ENCODE results near the gene F8.
"Not testable (repeated sequence)": the region's sequence is repeated elsewhere in the genome, so short reads cannot be mapped to it uniquely, and the experiment has no call there.

Gene F8

GRCh38 chrX:155028877-155029291 is 6.4 kb upstream of the F8 start:
- no peak for DNase-seq

- peak; percentile 16 for DNase-seq
These were observed 5.6 kb upstream of the F8 start for GRCh38 chrX:155028129-155028528.

DNA sequence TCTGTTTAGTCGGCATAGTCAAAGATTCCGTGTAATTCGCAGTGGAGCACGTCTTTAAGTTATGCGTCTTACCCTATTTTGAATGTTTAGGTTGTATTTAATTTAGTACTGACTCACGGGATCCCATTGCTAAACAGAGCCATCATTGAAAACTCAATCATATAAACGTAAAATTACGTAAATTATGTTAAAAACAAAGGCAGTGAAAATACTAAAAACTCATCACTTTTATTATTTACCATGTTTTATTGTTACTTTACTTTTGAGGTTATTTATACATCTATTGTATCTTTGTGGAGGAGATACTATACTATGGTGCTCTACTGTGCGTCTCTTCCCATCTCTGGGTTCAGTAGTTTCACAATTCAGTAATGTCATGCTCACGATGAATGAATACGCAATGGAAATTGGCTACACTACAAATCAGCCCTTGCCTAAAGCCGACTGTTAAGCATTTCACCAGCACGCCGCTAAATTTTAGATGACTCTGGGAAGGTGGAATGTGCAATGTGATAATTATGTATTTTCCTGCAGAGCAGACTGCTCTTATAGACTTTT is 5.1 kb upstream of the F8 start:
- peak; percentile 52 for DNase-seq

DNA sequence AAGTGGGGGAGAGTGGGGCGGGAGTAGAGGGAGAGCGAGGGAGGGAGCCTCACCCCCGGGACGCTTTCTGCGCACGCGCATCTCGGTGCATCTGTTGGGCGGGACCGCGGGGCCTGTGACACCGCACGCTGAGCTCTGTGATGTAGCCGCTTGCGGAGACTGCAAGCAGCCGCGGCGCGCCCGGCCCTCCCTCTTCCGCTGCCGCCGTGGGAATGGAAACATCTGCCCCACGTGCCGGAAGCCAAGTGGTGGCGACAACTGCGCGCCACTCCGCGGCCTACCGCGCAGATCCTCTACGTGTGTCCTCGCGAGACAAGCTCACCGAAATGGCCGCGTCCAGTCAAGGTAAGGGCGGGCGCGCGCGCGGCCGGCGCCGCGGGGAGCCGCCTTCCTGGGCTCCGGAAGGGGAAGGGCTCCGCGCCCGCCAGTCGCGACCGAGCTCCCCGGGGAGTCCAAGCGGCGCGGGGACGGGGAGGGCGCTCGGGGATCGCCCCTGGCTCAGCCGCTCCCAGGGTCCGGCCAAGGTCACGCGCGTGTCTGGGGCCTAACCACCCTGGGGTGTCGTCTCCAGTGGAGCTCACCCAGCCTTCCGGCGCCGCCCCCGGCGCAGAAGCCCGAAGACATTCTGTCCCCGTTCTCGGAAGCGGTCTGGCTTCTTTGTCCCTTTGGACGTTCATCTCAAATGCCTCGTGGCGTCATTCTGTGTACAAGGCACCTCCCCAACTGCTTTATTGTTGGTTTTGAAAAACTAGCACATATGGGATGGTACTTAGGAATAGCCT is 4.4 kb upstream of the F8 start, which contains the start of gene FUNDC2:
FUNDC2 (plus strand) TSS at position 118 of the 782 bp plus-strand sequence; CDS start at position 213, 95 bp downstream.
- DNase-seq, result peak; percentile 95

DNA sequence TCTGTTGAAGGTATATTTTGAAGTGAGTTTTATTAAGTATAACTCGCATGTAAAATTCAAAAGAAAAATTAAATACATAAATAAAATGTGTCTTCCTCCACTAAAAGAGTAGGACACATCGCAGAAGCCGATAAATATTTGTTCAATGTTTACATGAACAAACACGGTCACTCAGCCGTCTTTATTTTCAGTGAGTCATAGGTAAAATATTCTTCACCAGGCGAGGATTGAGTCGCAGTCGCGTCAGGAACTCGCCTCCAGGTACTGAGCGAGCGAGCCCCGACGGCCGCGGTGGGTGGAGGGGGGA is 3.9 kb upstream of the F8 start:
- DNase-seq, result no peak

- DNase-seq, result no peak
These were observed 1.6 kb upstream of the F8 start for GRCh38 chrX:155023907-155024833.

- no peak for DNase-seq
These were observed 1.9 kb downstream of the F8 start for GRCh38 chrX:155020591-155020990.

DNA sequence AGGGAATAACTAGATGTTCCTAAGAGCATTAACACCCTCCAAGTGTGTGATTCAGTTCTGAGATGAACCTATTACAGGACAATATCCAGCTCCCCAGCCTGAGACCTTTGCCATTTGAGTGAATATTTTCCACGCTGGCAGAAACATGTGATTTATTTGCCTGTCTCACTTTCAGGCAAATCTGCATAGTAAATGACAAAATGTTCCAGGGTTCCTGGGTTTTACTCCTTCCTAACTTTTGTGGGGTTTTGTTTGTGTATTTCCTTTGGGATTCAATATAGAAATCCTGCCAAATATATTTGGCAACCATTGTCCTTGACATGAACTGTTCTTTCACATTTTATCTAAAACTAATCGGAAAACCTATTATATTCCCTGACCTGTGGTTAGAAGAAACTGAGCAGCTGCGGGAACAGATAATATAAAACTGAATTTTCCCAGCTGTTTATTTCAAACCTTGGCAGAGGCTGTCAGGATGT is 12.5 kb downstream of the F8 start:
- DNase-seq, result no peak

GRCh38 chrX:155008578-155008977 is 13.9 kb downstream of the F8 start:
- not testable (repeated sequence) for DNase-seq

GRCh38 chrX:155006913-155007671 is 15.4 kb downstream of the F8 start:
- DNase-seq, result not testable (repeated sequence)

GRCh38 chrX:155006379-155006778 is 16.1 kb downstream of the F8 start:
- DNase-seq, result not testable (repeated sequence)

DNA sequence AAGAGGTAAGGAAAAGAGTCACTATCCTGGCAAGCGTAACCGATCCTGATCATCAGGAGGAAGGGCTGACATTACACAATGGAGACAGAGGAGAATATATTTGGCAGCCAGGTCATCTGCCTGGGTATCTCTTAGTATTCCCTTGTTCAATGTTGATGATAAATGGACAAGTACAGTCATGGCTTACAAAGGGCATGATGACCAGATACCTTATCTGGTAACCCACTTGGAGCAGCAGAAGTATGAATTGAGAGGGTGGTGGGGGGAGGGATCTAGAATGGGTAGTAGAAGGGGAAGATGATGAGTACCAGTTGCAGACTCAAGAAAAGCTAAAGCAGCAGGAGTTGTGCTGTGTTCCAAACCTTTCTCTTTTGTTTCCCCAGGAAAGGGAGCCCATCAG is 17.3 kb downstream of the F8 start:
- no peak for DNase-seq

DNA sequence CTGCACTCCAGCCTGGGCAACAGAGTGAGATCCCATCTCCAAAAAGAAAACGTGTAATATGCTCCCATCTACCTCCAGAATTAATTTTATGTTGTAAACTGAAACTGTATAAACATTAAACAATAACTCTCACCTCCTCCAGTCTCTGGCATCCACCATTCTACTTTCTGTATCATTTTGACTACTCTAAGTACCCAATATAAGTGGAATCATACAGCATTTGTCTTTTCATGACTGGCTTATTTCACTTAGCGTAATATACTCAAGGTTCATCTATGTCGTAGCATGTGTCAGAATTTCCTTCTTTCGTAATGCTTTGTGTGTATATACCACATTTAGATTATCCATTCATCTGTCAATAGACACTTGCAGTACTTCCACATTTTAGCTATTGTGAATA is 20.6 kb downstream of the F8 start:
- DNase-seq, result no peak

GRCh38 chrX:155000841-155001240 is 21.7 kb downstream of the F8 start:
- no peak for DNase-seq

GRCh38 chrX:154998204-154998880 is 24.2 kb downstream of the F8 start:
- DNase-seq, result no peak

- DNase-seq, result no peak
These were observed 31.0 kb downstream of the F8 start for GRCh38 chrX:154991476-154991875.

DNA sequence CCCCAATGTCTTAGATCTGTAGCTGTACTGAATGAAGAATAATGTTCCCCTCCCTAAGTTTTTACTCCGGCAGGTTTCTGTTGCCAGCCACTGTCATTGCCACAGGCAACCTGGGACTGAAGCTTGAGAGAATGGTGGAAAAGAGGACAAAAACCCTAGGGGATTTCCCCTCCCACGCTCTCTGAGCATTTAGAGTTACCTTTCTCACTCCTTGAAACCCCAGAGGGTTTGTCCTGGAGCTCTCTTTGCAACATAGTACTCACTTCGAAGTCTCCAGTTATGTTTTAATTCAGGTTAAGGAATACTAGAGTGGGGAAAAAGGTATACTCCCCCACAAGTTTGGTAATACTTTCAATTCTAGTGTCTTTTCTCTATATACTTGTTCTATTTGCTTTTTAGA is 31.5 kb downstream of the F8 start:
- DNase-seq, result no peak

DNA sequence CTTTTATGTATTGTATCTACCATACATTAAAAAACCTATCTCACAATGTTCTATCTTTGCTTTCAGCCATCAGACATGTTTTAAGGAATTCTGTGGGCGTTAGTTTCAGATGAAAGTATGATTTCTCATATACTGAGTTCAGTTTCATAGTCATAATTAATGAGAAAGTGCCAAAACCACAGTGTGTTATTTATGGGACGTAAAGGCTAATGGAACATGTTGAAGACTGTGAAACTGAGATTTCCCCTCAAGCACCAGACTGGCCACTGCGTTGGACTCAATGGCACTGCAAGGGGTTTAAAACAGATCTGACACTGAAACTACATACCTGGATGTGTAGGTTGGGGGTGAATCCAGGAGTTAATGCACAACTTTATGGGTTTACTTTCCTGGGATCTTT is 32.0 kb downstream of the F8 start:
- no peak for DNase-seq

DNA sequence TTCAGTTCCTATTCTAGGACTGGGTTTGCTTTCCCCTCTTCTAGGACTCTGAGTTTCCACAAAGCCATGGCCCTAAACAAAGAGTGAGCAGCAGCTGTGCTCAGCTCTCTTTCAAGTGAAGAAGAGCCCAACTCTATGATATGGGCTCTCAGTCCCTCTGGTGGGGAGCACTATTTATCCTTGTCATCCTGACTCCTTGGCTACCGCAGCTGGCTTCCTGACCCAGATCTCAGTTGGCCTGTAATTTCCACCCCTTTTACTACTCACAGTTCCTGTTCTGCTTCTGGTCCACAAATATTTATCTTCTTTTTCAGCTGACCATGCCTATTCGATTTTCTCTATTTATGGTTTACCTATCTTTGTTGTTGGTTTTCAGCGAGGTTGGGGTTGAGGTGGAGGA is 33.8 kb downstream of the F8 start:
- DNase-seq, result no peak

DNA sequence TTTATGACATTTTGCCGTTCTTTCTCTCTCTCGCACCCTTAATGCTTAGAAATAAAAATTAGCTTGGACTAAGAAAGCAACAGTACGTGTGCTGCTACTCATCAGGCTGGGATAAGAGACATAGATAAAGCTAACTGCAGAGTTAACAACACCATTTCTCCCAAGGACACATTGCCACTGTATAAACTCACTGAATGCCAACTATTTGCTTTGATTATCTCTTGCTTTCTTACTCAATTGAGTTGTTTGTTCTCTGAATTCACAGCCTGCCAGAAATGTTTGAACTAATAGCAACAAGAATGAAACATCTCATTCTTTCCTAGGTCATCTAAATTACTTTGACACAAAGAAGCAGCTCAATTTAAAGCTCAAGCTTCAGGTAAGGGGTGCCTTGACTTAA is 34.6 kb downstream of the F8 start:
- no peak for DNase-seq

DNA sequence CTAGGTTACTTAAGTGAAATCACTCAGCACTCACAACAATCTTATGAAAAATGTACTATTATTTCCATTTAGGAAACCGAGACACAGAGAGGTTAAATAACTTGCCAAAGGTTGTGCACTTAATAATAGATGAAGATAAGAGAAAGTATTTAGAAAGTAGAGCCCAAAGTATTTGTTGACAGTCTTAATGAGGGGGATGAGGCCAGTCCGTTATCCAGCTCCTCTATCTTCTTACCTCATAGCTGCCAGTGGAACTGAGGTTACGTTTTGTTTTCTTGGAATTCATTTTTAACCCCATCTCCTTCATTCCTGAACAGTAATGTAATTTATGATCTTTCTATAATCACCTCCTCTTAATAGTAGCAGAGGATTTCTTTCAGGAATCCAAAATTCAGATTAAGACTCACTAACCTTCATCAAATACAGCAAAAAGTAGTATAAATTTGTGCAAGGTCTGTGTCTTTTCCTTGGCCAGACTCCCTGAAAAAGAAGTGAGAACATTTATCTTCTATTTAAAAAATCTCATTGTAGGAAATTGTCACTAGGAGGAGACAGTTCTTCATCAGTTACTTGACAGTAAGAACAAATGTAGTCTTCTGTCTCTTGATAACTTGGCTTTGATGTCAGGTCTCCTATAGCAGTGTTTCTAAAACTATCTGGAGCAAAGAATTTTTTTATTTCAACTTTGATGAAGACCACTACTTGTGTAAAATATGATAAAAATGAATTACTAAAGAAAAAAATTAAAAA is 35.5 kb downstream of the F8 start:
- DNase-seq, result no peak

DNA sequence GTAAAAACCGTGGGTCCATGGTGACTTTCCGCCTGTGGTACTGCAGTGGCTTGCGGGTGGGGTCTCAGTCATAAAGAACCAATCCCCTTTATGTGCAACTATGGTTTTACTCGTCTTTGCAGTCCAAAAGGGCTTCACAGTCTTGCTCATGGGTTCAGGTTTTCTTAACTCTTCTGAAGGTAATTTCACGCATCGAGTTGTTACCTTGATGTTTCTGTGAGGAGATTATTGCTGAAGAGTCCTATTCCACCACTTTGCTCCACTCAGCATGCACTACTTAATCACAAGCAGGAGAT is 41.5 kb downstream of the F8 start:
- no peak for DNase-seq
